Ovary (tissue), 9 donors: Measurements from ENCODE around the gene IGFBP7. TPM values are rescaled to one million over a fixed set of nuclear protein-coding genes. Genes with fewer than 3 reads are reported as not detected.
A peak's percentile ranks its signal among the peaks of the same experiment; 100 is the strongest.
"Not testable (repeated sequence)": the region's sequence is repeated elsewhere in the genome, so short reads cannot be mapped to it uniquely, and the experiment has no call there.

Source experiments
- DNase-seq, 5 donors: peaks; one replicate each; pipeline ENCODE4 v3.0.0-alpha.2; 2019 to 2020
- H3K27ac ChIP-seq, 2 donors: fragments of 200-600 bp; one replicate each; pipeline versions ENCODE4 v1.5.1 to v1.8.0; 2019 to 2022
- H3K27me3 ChIP-seq: fragments of 200-600 bp; one replicate; pipeline ENCODE4 v1.8.0; 2022
- H3K36me3 ChIP-seq: fragments of 200-600 bp; sonication (generic); one replicate; pipeline ENCODE4 v1.5.1; 2019
- H3K4me1 ChIP-seq: one replicate; pipeline ENCODE4 v1.8.1; 2013; ENCODE audit warnings: mild to moderate bottlenecking, moderate library complexity; ENCODE audit not compliant: insufficient read depth
- H3K4me3 ChIP-seq: fragments of 200-600 bp; sonication (generic); one replicate; pipeline ENCODE4 v1.5.1; 2017
- H3K9me3 ChIP-seq, 2 donors: fragments of 200-600 bp in 1 of 2; sonication (generic) in 1 of 2; one replicate each; pipeline versions ENCODE4 v1.5.1 to v1.8.1; 2013 to 2019; ENCODE audit warnings: mild to moderate bottlenecking in 1 of 2, moderate library complexity in 1 of 2
- EP300 ChIP-seq: sonication (generic); formaldehyde crosslinking; IDR thresholded peaks from one replicate; pipeline ENCODE4 v1.6.1; 2017; ENCODE audit warnings: antibody characterized with exemption
- POLR2A ChIP-seq: fragments of 450-650 bp; IDR thresholded peaks from one replicate; pipeline ENCODE4 v1.6.1; 2017; ENCODE audit warnings: antibody characterized with exemption, mild to moderate bottlenecking, moderate library complexity
- WGBS, 3 donors: extraction: QIAGEN DNeasy Blood & Tissue Kit in 1 of 3; methylation state at CpG; one replicate each; pipeline versions ENCODE4 v1.1.5 to v1.1.7; 2013 to 2017; 5-methylcytosine and 5-hydroxymethylcytosine counted together
- intact Hi-C, 4 donors: fragments of 100-400 bp; cut with DNase I; formaldehyde crosslinking; loops; one replicate each; pipeline versions ENCODE4 v1.11.0 to v1.15.1; 2022 to 2023
- polyA plus RNA-seq, 2 donors: library from polyadenylated mRNA; stranded (reverse); fragments of 200-250 nt in 1 of 2; fragments of 350-450 nt in 1 of 2; fragmentation: Illumina TruSeq in 1 of 2; extraction: RNeasy Lipid Tissue Mini Kit (QIAGEN cat#74804) in 1 of 2; gene quantifications; one replicate each; pipeline ENCODE4 v1.2.3, GENCODE V29; 2013 to 2014
- total RNA-seq, 7 donors: library from RNA; depleted of rRNA in 2 of 7; stranded (reverse); fragments of >200 nt in 2 of 7; fragmentation: NEBNext Ultra II Directional in 3 of 7; extraction: Animal tissue kit (Norgen Biotek cat#: 25700) in 3 of 7; gene quantifications; one replicate each; pipeline versions ENCODE4 v1.1.0 to v1.2.4, GENCODE V29; 2016 to 2023
- TF ChIP-seq, protein P1 (sequence below), 3 donors: fragments of 450-650 bp in 2 of 3; fragments of 200-600 bp in 1 of 3; IDR thresholded peaks; one replicate each; pipeline versions ENCODE4 v1.5.1 to v1.8.0; 2016 to 2022; ENCODE audit warnings: antibody characterized with exemption in 3 of 3, mild to moderate bottlenecking in 1 of 3
- donor health status: DM: no; HTN: no; CAD: no; lungs with moderate emphysema.
- donor health status: DM: no; HTN: no; CAD: no.
- donor health status: Bipolar disorder and iron deficiency.
- donor health status: DM: yes; HTN: yes; CAD: no.
- donor health status: DM: no; HTN: no; CAD: no.
- donor health status: DM: yes; HTN: yes; CAD: no.

Gene IGFBP7
- total and polyA plus RNA-seq, 9 donors: 96.8 to 4,468 (median 359) TPM

DNA sequence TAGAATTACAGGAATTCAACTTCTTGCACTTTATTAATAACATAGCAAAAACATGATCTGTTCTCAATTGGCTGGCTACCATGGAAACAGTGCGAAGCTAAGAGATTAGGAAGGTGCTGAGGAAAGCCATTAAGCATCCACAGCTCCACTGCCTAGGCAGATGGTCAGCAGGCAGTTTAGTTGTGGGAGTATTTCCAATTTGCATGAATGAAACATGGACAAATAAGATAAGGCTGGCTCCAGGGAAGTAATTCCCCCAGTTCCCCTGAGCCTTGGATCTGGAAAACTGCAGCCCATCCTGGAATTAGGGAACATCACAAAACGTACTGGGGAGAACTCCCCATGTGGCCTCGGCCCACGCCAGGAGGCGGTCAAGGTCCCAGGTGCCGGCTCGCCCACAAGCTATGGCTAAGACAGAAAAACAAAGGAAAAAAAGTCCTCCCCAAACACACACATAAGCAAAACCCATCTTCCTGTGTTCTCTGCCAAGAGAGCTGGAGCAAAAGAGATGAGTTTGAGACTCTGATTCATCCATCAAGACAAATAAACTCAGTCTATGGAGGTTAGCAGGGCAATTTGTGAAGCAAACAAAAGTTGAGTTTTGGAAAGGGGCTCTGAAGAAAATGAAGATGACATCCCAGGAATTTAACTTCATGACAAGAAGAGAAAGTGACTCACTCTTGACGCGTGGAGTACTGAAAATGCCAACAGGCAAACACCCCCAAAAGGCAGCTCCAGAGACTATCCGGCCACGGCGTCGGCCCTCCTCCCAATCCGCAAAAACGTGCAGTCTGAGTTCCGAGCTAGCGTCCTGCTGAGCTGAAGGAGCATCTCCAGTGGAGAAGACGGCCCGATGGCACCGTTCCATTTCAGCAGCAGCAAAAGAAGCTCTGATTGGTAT is 45.1 kb downstream of the IGFBP7 start:
- no peaks in the 10 kb centered on the region for H3K36me3 ChIP-seq
- H3K27me3 ChIP-seq: no peaks in the 10 kb centered on the region
- peak; percentile 75 to 88 (median 76) for DNase-seq
- peak overlapping the region; percentile 42 to 74 for H3K27ac ChIP-seq
- peak overlapping the region; percentile 17 for H3K4me3 ChIP-seq
- intact Hi-C loops: loop anchor here in 2 of 4 donors (1.0 to 5.0 kb wide), 2 partner anchors 35 to 42 kb away; no protein-coding TSS in a partner anchor
- no peaks in the 10 kb centered on the region for H3K9me3 ChIP-seq
- H3K4me1 ChIP-seq: peaks cover 29% of the 10 kb centered on the region
- 4 to 9% (median 8%) methylated on average over 20 of the region's 20 CpGs for WGBS, 3 donors
- TF ChIP-seq, protein P1, sequence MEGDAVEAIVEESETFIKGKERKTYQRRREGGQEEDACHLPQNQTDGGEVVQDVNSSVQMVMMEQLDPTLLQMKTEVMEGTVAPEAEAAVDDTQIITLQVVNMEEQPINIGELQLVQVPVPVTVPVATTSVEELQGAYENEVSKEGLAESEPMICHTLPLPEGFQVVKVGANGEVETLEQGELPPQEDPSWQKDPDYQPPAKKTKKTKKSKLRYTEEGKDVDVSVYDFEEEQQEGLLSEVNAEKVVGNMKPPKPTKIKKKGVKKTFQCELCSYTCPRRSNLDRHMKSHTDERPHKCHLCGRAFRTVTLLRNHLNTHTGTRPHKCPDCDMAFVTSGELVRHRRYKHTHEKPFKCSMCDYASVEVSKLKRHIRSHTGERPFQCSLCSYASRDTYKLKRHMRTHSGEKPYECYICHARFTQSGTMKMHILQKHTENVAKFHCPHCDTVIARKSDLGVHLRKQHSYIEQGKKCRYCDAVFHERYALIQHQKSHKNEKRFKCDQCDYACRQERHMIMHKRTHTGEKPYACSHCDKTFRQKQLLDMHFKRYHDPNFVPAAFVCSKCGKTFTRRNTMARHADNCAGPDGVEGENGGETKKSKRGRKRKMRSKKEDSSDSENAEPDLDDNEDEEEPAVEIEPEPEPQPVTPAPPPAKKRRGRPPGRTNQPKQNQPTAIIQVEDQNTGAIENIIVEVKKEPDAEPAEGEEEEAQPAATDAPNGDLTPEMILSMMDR (IDR thresholded peaks at IDR 0.05): no peak

DNA sequence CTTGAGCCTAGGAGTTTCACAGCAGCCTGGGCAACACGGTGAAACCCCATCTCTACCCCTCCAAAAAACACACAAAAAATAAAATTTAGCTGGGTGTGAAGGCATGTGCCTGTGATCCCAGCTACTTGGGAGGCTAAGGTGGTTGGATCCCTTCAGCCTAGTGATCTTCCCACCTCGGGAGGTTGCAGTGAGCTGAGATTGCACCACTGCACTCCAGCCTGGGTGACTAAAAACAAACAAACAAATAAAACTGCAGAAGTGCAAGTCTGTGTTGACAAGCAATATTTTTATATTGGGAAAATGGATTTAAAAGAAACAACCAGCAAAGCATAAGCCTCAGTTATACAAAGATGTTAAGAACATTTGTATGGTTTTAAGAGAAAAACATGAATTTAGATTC is 46.1 kb downstream of the IGFBP7 start:
- Histone ChIP-seq H3K9me3 (no peaks in the 10 kb centered on the region), H3K36me3 (no peaks in the 10 kb centered on the region), H3K4me1 (peaks cover 27% of the 10 kb centered on the region), H3K4me3 (no peak overlapping the region), H3K27ac (peak overlapping the region in 1 of 2 donors; percentile 74), H3K27me3 (no peaks in the 10 kb centered on the region)
- WGBS, 3 donors: 35 to 47% (median 46%) methylated on average over 2 of the region's 2 CpGs
- TF ChIP-seq, protein P1 (IDR thresholded peaks at IDR 0.05): no peak
- TF ChIP-seq EP300 (no peak), POLR2A (no peak)
- intact Hi-C loops: loop anchor here in 1 of 4 donors (5.0 kb wide), 1 partner anchor 43 kb away; no protein-coding TSS in a partner anchor
- no peak for DNase-seq

DNA sequence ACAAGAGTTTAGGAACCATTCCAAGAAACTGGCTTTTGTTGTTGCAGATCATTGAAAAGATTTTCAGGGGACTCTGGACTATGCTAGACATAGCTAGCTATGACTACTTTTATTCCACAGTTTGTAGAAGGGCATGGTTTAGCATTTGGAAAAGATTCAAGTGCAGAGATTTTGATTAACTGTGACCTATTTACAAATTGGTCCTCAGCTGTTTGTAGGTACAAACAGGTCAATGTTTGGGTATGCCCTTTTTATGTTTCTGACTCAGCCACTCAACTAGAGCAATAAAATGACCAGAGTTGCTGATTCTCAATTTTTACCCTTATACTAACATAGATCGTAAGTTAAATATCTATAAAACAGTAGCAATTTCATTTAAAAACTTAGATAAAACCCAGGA is 46.7 kb downstream of the IGFBP7 start:
- Histone ChIP-seq H3K36me3 (no peaks in the 10 kb centered on the region), H3K9me3 (no peaks in the 10 kb centered on the region), H3K4me1 (peaks cover 24% of the 10 kb centered on the region), H3K4me3 (no peak overlapping the region), H3K27ac (no peak overlapping the region), H3K27me3 (no peaks in the 10 kb centered on the region)
- 82 to 88% (median 86%) methylated on average over 1 of the region's 1 CpG for WGBS, 3 donors
- intact Hi-C loops: loop anchor here in 1 of 4 donors (5.0 kb wide), 1 partner anchor 44 kb away; no protein-coding TSS in a partner anchor
- no peak for DNase-seq
- TF ChIP-seq, protein P1 (IDR thresholded peaks at IDR 0.05): no peak
- TF ChIP-seq POLR2A (no peak), EP300 (no peak)

DNA sequence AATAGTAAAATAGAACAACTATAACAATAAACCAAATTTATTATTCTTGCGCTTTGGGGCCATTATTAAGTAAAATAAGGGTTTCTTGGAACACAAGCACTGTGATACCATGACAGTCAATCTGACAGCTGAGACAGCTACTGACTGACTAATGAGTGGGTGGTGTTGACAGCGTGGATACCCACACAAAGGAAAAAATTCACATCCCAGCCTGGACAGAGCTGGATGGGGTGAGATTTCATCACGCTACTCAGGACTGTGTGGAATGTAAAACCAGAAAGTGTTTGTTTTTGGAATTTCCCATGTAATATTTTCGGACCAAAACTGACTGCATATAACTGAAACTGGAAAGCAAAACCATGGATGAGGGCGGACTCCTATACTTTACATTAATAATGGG is 48.8 kb downstream of the IGFBP7 start:
- H3K4me1 ChIP-seq: peaks cover 31% of the 10 kb centered on the region

DNA sequence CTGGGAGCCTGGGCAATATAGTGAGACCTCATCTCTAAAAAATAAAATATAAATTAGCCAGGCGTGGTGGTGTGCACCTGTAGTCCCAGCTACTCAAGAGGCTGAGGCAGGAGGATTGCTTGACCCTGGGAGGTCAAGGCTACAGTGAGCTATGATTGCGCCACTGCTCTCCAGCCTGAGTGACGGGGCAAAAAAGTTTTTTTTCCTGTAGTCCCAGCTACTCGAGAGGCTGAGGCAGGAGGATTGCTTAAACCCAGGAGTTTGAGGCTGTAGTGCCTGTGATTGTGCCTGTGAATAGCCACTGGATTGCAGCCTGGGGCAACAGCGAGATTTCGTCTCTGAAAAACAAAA is 49.5 kb downstream of the IGFBP7 start:
- H3K27ac ChIP-seq: not testable (repeated sequence)
- H3K4me1 ChIP-seq: peaks cover 26% of the 10 kb centered on the region

More for the DNA sequence above, 48.8 kb downstream of the IGFBP7 start:
- WGBS, 3 donors: 35 to 42% (median 42%) methylated on average over 5 of the region's 5 CpGs
- Histone ChIP-seq H3K9me3 (no peaks in the 10 kb centered on the region), H3K36me3 (no peaks in the 10 kb centered on the region), H3K27ac (no peak overlapping the region), H3K27me3 (no peaks in the 10 kb centered on the region), H3K4me3 (no peak overlapping the region)
- no peak for TF ChIP-seq EP300
- TF ChIP-seq, protein P1 (IDR thresholded peaks at IDR 0.05): no peak
- no peak for TF ChIP-seq POLR2A
- no peak for DNase-seq
- intact Hi-C loops: loop anchor here in 1 of 4 donors (5.0 kb wide), 1 partner anchor 46 kb away; no protein-coding TSS in a partner anchor

More for the DNA sequence above, 49.5 kb downstream of the IGFBP7 start:
- not testable (repeated sequence) for H3K9me3 ChIP-seq, H3K36me3 ChIP-seq, DNase-seq, H3K4me3 ChIP-seq, H3K27me3 ChIP-seq
- intact Hi-C loops: loop anchor here in 1 of 4 donors (5.0 kb wide), 1 partner anchor 47 kb away; no protein-coding TSS in a partner anchor
- WGBS, 3 donors: 63 to 69% (median 68%) methylated on average over 6 of the region's 6 CpGs
